HL-60/S4 (cell line): ENCODE results near the gene ISCA2.

Source experiments
- in situ Hi-C: fragments of 300-500 bp; cut with MboI; formaldehyde crosslinking; loops from 2 replicates; pipeline ENCODE4 v1.14.3; 2022; ENCODE audit warnings: low sequenced_read_pairs

Gene ISCA2

GRCh38 chr14:74507840-74508239 is 14.3 kb downstream of the ISCA2 start:
- in situ Hi-C loops = no loop called here

GRCh38 chr14:74508292-74508731 is 14.7 kb downstream of the ISCA2 start:
- in situ Hi-C loops = no loop called here

GRCh38 chr14:74508844-74509428 is 15.4 kb downstream of the ISCA2 start:
- in situ Hi-C loops = no loop called here

- in situ Hi-C loops = no loop called here
These were observed 16.1 kb downstream of the ISCA2 start for GRCh38 chr14:74509587-74510222.

GRCh38 chr14:74510223-74510931 is 16.8 kb downstream of the ISCA2 start:
- in situ Hi-C loops = no loop called here

GRCh38 chr14:74510959-74511409 is 17.4 kb downstream of the ISCA2 start:
- in situ Hi-C loops = no loop called here

GRCh38 chr14:74511966-74512830 is 18.6 kb downstream of the ISCA2 start:
- in situ Hi-C loops = no loop called here

GRCh38 chr14:74514471-74514941 is 20.9 kb downstream of the ISCA2 start:
- in situ Hi-C loops = no loop called here

GRCh38 chr14:74515891-74516412 is 22.4 kb downstream of the ISCA2 start:
- in situ Hi-C loops = no loop called here

GRCh38 chr14:74516451-74517160 is 23.0 kb downstream of the ISCA2 start:
- in situ Hi-C loops = no loop called here

GRCh38 chr14:74517731-74518130 is 24.2 kb downstream of the ISCA2 start:
- in situ Hi-C loops = no loop called here

GRCh38 chr14:74518221-74518620 is 24.7 kb downstream of the ISCA2 start:
- in situ Hi-C loops = no loop called here

- in situ Hi-C loops = no loop called here
These were observed 25.9 kb downstream of the ISCA2 start for GRCh38 chr14:74519316-74520074.

- in situ Hi-C loops = no loop called here
These were observed 28.2 kb downstream of the ISCA2 start for GRCh38 chr14:74521756-74522155.

- in situ Hi-C loops = no loop called here
These were observed 29.2 kb downstream of the ISCA2 start for GRCh38 chr14:74522740-74523139.

GRCh38 chr14:74524076-74524811 is 30.7 kb downstream of the ISCA2 start:
- in situ Hi-C loops = no loop called here

GRCh38 chr14:74524812-74525135 is 31.2 kb downstream of the ISCA2 start:
- in situ Hi-C loops = no loop called here

GRCh38 chr14:74525361-74525851 is 31.8 kb downstream of the ISCA2 start:
- in situ Hi-C loops = no loop called here
